HG03196 (cell line): Measurements from ENCODE around the gene PIP4K2A.
"Not testable (repeated sequence)": the region's sequence is repeated elsewhere in the genome, so short reads cannot be mapped to it uniquely, and the experiment has no call there.

Experiments
- ATAC-seq: cut with Tn5 transposase; IDR thresholded peaks from one replicate; pipeline ENCODE4 v1.9.1; 2021; ENCODE audit not compliant: unreplicated experiment

PIP4K2A gene

GRCh38 chr10:22527520-22527919, 186.9 kb downstream of the PIP4K2A start:
- ATAC-seq: no peak

- ATAC-seq: not testable (repeated sequence)
These were observed 190.0 kb downstream of the PIP4K2A start for GRCh38 chr10:22524333-22524732.

DNA sequence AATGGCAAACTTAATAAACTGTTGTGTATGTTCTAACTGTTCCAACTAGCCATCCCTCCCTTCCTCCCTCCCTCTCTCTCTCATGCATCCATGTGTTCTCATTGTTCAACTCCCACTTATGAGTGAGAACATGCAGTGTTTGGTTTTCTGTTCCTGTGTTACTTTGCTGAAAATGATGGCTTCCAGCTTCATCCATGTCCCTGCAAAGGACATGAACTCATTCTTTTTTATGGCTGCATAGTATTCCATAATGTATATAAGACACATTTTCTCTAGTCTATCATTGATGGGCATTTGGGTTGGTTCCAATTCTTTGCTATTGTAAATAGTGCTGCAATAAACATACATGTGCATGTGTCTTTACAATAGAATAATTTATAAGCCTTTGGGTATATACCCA, 193.7 kb downstream of the PIP4K2A start:
- not testable (repeated sequence) for ATAC-seq

- ATAC-seq: no peak
These were observed 196.1 kb downstream of the PIP4K2A start for GRCh38 chr10:22518167-22518724.

GRCh38 chr10:22515009-22515408, 199.4 kb downstream of the PIP4K2A start:
- no peak for ATAC-seq

GRCh38 chr10:22514414-22514758, 200.0 kb downstream of the PIP4K2A start:
- not testable (repeated sequence) for ATAC-seq

- ATAC-seq: not testable (repeated sequence)
These were observed 200.6 kb downstream of the PIP4K2A start for GRCh38 chr10:22513483-22514413.

DNA sequence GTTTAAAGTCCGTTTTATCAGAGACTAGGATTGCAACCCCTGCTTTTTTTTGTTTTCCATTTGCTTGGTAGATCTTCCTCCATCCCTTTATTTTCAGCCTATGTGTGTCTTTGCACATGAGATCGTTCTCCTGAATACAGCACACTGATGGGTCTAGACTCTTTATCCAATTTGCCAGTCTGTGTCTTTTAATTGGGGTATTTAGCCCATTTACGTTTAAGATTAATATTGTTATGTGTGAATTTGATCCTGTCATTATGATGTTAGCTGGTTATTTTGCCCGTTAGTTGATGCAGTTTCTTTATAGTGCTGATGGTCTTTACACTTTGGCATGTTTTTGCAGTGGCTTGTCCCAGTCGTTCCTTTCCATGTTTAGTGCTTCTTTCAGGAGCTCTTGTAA, 202.4 kb downstream of the PIP4K2A start:
- ATAC-seq: not testable (repeated sequence)

GRCh38 chr10:22508214-22508613, 206.2 kb downstream of the PIP4K2A start:
- not testable (repeated sequence) for ATAC-seq

- ATAC-seq: no peak
These were observed 208.3 kb downstream of the PIP4K2A start for GRCh38 chr10:22505911-22506685.

DNA sequence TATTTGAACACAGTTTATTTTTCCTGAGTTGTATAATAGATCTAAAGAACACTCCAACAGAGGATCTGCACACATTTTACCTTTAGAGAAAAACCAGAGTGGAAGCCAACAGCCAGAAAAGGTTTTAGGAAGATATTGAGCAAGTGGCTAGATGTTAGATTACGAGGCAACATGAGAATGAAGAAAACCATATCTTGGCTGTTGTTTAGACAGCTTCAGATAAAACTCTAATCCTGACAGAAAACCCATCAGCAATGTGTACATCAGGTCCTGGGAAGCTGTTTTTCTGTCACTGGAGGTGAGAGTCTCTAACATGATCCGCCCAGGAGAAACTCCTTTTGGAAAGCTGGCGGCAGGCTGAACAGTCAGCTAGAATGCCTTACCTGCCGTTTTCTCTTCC, 209.6 kb downstream of the PIP4K2A start:
- ATAC-seq: no peak

GRCh38 chr10:22503315-22504088, 210.9 kb downstream of the PIP4K2A start:
- ATAC-seq: no peak

DNA sequence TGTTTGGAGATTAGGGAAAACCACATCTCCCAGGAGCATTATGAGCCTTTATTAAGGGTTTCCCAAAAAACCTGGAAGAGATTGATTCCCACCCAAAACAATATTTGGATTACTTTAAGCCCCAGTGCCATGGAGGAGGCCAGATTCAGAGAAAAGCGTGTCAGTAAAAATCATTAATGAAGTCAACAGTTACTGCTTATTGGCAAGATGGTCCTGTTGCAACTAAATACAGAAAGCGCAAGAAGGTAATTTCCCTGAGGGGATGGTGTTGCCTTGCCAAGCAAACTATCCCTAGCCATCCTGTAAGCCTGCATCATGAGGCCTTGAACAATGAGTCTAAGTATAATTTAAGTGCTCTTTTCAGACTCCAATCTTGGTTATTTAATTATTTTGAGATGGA, 212.5 kb downstream of the PIP4K2A start:
- no peak for ATAC-seq

DNA sequence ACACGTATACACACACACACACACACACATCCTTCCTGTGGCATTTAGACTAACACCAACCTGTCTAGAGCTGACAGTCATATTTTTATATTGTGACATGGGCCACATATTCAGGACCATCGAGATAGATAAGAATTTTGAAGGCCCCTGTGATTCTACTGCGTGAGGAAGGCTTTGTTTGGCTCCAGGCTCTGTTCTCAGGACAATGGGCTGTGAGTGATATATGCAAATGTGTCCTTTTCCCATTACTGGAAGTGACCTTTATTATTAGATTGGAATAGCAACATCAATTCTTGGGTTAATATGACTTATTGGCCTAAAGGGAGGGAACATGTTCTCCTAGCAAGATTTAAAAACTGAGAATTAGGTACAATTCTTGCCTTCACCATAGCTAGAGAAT, 213.0 kb downstream of the PIP4K2A start:
- ATAC-seq: no peak

GRCh38 chr10:22500656-22501340, 213.6 kb downstream of the PIP4K2A start:
- ATAC-seq: no peak

- ATAC-seq: not testable (repeated sequence)
These were observed 214.4 kb downstream of the PIP4K2A start for GRCh38 chr10:22499973-22500372.

- ATAC-seq: no peak
These were observed 219.0 kb downstream of the PIP4K2A start for GRCh38 chr10:22495396-22495795.

DNA sequence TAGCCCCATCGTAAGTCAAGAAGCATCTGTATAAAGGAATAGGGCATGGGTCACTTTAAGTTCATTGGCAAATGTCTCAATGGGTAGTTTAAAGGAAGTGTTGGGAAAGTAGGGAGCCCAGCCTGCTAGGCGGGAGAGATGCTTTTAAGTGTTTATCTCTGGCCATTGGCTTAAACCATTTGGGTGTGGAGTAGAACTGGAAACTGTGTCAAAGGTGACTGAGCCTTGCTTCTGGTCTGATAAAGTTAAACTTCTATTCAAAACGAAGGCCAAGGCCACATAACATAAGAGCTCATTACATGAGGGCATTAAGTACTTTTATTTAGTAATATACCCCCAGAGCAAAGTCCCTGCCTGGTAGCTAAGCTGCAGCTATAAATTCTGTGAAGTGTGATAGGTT, 220.4 kb downstream of the PIP4K2A start:
- no peak for ATAC-seq

DNA sequence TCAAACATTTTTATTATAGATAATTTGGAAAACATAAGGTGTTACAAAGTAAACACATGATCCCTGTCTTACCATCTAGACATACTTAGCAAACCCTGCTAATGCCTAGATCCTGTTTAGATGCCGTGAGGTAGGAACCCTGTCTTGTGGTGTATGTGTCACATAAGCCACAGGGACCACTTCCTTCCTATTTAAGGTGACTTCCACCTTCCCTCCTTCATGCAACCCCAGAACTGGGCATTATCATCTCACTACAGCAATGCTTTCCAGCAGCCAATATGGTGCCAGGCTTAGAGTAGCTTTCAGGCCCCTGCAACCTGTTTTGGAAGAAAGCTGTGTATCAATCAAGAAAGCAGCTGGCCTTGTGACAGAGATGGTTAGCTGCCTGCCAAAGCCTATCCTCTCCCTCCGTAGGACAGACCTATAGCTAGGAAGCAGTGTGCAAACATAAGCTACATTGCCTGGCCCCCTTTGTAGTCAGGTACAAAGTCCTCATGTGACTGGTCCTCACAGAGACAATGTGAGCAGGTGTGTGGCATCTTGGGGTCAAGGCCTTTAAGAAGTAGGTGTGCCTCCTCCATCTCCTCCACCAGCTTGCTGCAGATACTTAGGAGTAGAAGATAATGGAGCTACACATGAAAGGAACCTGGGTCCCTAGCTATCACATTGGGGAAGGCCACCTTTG, 222.3 kb downstream of the PIP4K2A start:
- no peak for ATAC-seq

DNA sequence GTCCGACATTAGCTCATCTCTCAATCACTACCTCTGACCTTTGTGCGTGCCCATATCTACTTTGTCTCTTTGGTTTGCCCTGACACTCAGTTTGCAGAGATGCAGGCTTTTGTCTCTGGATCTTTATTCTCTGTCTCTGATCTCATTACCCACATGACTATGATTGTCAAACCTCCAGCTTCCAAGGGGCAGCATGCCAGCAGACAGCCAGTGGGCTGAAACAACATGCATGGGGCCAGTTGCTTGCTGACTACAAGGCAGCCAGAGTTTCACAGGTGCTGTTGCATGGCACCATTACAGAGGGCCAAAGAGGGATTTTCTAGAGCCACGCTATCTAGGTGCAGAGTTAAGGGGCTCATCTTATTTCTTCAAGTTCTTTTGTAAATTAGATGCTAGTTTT, 222.9 kb downstream of the PIP4K2A start:
- no peak for ATAC-seq
